Mucosa of descending colon (tissue), 3 donors: ENCODE measurements around the gene SYNPR. TPM values are rescaled to one million over a fixed set of nuclear protein-coding genes. Genes with fewer than 3 reads are reported as not detected.

Experiments
- ATAC-seq: fragments of 200-7000 bp; cut with Tn5 transposase; one replicate; pipeline ENCODE4 v1.9.1; 2020; ENCODE audit warnings: mild to moderate bottlenecking, moderate library complexity
- DNase-seq, 3 donors: peaks; one replicate each; pipeline ENCODE4 v3.0.0-alpha.2; 2020
- H3K36me3 ChIP-seq: fragments of 200-600 bp; one replicate; pipeline ENCODE4 v1.8.0; 2021; ENCODE audit warnings: low read depth, mild to moderate bottlenecking
- H3K4me1 ChIP-seq: fragments of 200-600 bp; one replicate; pipeline ENCODE4 v1.8.0; 2021; ENCODE audit warnings: low read depth, mild to moderate bottlenecking
- H3K4me3 ChIP-seq: fragments of 200-600 bp; one replicate; pipeline ENCODE4 v1.8.0; 2021; ENCODE audit warnings: mild to moderate bottlenecking
- H3K9me3 ChIP-seq: fragments of 200-600 bp; one replicate; pipeline ENCODE4 v1.8.0; 2021; ENCODE audit warnings: mild to moderate bottlenecking
- intact Hi-C, 2 donors: fragments of 100-400 bp; cut with DNase I in 1 of 2; cut with micrococcal nuclease in 1 of 2; formaldehyde crosslinking; loops; one replicate each; pipeline versions ENCODE4 v1.11.0 to v1.11.1; 2022; cut with DNase I, micrococcal nuclease
- total RNA-seq, 3 donors: library from RNA; stranded (reverse); fragmentation: NEBNext Ultra II Directional in 2 of 3; extraction: Animal tissue kit (Norgen Biotek cat#: 25700) in 2 of 3; gene quantifications; one replicate each; pipeline versions ENCODE4 v1.2.1 to v1.2.4, GENCODE V29; 2021 to 2023
- TF ChIP-seq, protein P1 (sequence below): fragments of 200-600 bp; IDR thresholded peaks from one replicate; pipeline ENCODE4 v1.8.0; 2022; ENCODE audit warnings: antibody characterized with exemption, mild to moderate bottlenecking
- donor health status: DM: no; HTN: no; CAD: no; lungs with moderate emphysema.
- donor health status: DM: no; HTN: no; CAD: no.
- donor health status: DM: no; HTN: yes; CAD: no.

The SYNPR gene
- total RNA-seq, 3 donors from 2014 or later, result not detected

DNA sequence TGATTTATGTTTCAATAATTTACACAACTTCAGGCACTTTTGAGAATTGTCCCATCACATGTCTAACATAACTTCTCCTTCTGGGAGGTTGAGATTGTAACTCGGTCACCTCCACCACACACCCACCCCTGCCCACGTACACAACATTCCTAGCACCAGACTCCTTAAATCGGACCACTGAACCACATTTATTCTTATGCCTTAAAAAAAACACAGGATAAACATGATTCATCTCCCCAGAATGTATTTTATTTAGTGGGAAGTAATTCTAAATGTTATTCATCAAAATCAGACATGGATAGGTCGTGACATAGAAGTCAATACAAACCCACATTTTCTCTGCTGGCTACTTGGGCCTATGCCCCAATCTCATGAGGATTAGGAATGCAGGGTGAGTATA lies 377.4 kb downstream of the SYNPR start:
- DNase-seq, result no peak
- Histone ChIP-seq H3K36me3 (no peaks in the 10 kb centered on the region), H3K4me1 (no peaks in the 10 kb centered on the region), H3K4me3 (no peak overlapping the region), H3K9me3 (no peaks in the 10 kb centered on the region)
- TF ChIP-seq, protein P1, sequence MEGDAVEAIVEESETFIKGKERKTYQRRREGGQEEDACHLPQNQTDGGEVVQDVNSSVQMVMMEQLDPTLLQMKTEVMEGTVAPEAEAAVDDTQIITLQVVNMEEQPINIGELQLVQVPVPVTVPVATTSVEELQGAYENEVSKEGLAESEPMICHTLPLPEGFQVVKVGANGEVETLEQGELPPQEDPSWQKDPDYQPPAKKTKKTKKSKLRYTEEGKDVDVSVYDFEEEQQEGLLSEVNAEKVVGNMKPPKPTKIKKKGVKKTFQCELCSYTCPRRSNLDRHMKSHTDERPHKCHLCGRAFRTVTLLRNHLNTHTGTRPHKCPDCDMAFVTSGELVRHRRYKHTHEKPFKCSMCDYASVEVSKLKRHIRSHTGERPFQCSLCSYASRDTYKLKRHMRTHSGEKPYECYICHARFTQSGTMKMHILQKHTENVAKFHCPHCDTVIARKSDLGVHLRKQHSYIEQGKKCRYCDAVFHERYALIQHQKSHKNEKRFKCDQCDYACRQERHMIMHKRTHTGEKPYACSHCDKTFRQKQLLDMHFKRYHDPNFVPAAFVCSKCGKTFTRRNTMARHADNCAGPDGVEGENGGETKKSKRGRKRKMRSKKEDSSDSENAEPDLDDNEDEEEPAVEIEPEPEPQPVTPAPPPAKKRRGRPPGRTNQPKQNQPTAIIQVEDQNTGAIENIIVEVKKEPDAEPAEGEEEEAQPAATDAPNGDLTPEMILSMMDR, result no peak
- intact Hi-C loops, result no loop called here
- ATAC-seq, result no peak

DNA sequence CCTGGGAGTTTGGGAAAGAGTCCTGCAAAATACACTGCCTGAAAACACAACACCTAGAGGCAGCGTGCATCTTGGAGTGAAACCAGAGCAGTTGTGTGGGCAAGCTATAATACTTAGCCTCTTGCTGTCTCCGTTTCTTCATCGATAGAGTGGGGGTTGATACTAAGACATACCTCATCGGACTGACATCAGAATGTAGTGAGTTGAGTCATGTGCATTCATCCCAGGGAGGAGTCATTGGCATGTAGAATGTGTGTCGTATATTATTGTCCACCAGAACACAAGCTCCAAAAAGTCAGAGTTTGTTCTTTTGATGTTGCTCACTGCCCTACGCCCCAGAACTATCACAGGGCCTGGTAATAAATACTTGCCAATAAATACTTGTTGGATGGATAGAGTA lies 378.7 kb downstream of the SYNPR start:
- TF ChIP-seq, protein P1, result no peak
- Histone ChIP-seq H3K4me3 (no peak overlapping the region), H3K9me3 (no peaks in the 10 kb centered on the region), H3K36me3 (no peaks in the 10 kb centered on the region), H3K4me1 (no peaks in the 10 kb centered on the region)
- ATAC-seq, result no peak
- DNase-seq, result no peak
- intact Hi-C loops, result no loop called here

DNA sequence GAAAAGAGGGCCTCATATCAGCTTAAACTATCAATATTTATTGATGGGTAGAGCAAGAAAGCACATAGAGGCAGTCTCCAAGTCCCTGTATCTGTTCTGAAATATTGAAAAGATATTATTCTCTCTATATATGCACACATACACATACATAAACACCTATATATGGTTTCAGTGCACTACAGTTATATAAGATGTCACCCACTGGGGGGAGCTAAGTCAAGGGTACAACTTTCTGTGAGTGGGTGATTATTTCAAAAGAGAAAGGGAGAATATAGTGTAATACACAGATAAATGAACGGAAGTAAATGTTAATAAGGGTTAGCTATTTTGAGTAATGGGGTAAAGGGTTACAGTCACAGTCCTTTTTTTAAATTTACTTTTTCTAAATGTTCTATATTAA lies 383.1 kb downstream of the SYNPR start:
- no peaks in the 10 kb centered on the region for H3K4me1 ChIP-seq
- no peak for ATAC-seq
- intact Hi-C loops, result loop anchor here in 1 of 2 donors (5.0 kb wide), 1 partner anchor 314 kb away; no protein-coding TSS in a partner anchor
- H3K36me3 ChIP-seq, result no peaks in the 10 kb centered on the region
- no peaks in the 10 kb centered on the region for H3K9me3 ChIP-seq
- no peak for DNase-seq
- TF ChIP-seq, protein P1, result no peak
- H3K4me3 ChIP-seq, result no peak overlapping the region

DNA sequence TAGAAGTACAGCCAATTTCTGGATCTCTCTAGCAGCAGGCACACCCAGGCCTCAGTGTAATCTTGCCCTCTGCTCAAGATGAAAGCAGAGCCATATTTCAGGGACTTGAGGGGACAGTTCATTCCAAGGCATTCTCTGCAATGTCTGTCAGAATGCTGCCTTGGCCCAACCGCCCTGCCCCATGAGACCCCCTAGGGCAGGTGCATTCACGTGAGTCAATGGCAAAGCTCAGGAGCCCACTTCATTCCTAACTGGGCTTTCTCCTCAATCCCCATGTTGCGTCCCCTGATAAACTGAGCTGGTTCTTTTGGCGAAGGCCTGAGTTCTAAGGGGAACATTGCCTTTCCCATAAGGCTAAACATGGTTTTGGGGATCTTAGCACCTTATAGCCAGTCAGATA lies 383.9 kb downstream of the SYNPR start:
- DNase-seq (no peak), ATAC-seq (no peak)
- H3K9me3 ChIP-seq, result no peaks in the 10 kb centered on the region
- no peaks in the 10 kb centered on the region for H3K4me1 ChIP-seq
- no peak overlapping the region for H3K4me3 ChIP-seq
- no peaks in the 10 kb centered on the region for H3K36me3 ChIP-seq
- intact Hi-C loops, result loop anchor here in 1 of 2 donors (5.0 kb wide), 1 partner anchor 315 kb away; no protein-coding TSS in a partner anchor
- TF ChIP-seq, protein P1, result no peak

DNA sequence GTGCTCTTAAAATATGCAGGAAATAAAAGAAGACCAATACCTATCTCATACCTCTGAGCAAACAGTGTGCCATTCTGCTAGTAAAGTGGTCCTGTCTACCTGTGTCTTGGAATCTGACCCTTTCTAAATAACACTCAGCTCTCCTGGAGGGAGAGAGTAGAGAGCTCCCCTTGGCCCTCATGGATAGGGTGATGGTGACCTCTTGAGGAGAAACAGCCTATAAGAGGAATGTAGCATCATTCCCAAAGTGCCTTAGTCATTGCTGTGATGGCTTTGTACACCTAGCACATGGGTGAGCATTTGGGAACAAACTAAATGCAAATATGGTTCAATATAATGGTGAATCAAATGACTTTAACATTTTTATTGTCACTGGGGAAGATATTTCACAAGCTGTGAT lies 384.4 kb downstream of the SYNPR start:
- DNase-seq (peak in 1 of 3 donors; percentile 37), ATAC-seq (peak; percentile 62)
- H3K4me1 ChIP-seq, result no peaks in the 10 kb centered on the region
- TF ChIP-seq, protein P1, result no peak
- H3K9me3 ChIP-seq, result no peaks in the 10 kb centered on the region
- intact Hi-C loops, result loop anchor here in 1 of 2 donors (5.0 kb wide), 1 partner anchor 315 kb away; no protein-coding TSS in a partner anchor
- no peak overlapping the region for H3K4me3 ChIP-seq
- H3K36me3 ChIP-seq, result no peaks in the 10 kb centered on the region
